ENCODE data around the gene CARHSP1.

DNA sequence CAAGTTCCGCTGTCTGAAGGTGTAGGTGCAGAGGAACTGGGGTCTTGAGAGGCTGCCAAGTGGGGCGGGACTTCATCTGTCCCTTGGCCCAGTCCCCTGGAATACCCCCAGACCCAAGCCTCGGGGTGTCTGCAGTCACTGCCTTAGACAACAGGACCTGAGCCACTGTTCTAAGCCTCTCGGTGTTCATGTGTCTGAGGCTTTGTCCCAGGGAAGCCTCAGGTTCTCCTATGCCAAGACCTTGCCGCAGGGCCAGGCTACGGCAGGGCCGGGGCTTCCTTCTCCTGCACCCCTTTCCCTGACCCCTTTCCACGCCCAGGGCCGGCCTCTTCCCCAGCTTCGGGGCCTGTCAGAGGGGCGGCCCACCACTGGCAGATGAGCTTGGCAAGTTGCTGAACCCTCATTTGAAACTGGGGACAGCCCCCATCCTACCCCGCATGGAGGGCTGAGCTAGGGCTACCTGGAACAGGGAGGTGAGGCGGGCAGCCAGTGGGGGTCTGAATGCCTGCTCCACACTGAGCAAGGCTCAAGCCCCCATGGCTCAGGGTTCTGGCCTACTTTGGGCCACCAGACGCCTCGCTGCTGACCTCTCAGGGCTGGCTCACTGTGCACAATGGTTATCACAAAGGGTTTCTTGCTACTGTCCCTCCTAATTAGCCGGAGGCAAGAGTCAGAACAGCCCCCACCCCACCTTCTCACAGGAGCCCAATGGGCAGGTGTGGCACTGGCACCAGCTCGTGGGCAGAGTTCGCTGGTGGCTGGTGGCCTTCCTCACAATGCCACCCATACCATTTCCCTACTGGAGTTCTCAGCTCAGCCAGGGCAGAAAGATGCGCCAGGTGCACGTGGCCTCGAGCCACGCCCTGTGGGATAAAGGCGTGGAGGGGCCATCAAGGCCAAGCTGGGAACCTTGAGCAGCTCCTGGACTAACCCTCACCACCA, 20.4 kb upstream of the CARHSP1 start:
- TF ChIP-seq POLR2A (IDR thresholded peaks at IDR 0.05), result no peak
- TF ChIP-seq, protein P1, sequence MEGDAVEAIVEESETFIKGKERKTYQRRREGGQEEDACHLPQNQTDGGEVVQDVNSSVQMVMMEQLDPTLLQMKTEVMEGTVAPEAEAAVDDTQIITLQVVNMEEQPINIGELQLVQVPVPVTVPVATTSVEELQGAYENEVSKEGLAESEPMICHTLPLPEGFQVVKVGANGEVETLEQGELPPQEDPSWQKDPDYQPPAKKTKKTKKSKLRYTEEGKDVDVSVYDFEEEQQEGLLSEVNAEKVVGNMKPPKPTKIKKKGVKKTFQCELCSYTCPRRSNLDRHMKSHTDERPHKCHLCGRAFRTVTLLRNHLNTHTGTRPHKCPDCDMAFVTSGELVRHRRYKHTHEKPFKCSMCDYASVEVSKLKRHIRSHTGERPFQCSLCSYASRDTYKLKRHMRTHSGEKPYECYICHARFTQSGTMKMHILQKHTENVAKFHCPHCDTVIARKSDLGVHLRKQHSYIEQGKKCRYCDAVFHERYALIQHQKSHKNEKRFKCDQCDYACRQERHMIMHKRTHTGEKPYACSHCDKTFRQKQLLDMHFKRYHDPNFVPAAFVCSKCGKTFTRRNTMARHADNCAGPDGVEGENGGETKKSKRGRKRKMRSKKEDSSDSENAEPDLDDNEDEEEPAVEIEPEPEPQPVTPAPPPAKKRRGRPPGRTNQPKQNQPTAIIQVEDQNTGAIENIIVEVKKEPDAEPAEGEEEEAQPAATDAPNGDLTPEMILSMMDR (IDR thresholded peaks at IDR 0.05), result no peak
